Tibial nerve (tissue), 4 donors: ENCODE data around the gene ELAVL1. TPM values are rescaled to one million over a fixed set of nuclear protein-coding genes. Genes with fewer than 3 reads are reported as not detected.
A peak's percentile ranks its signal among the peaks of the same experiment; 100 is the strongest.

Experiments used
- DNase-seq, 2 donors: peaks; one replicate each; pipeline ENCODE4 v3.0.0-alpha.2; 2019; ENCODE audit warnings: low spot score in 2 of 2
- H3K27ac ChIP-seq, 4 donors: fragments of 200-600 bp; sonication (generic) in 3 of 4; one replicate each; pipeline ENCODE4 v1.5.1; 2017 to 2019; ENCODE audit warnings: mild to moderate bottlenecking in 1 of 4
- H3K27me3 ChIP-seq, 2 donors: fragments of 200-600 bp; sonication (generic) in 1 of 2; one replicate each; pipeline versions ENCODE4 v1.5.1 to v1.6.0; 2017 to 2019
- H3K36me3 ChIP-seq, 3 donors: fragments of 200-600 bp; sonication (generic); one replicate each; pipeline ENCODE4 v1.5.1; 2018 to 2019
- H3K4me1 ChIP-seq, 4 donors: fragments of 200-600 bp; sonication (generic) in 3 of 4; one replicate each; pipeline ENCODE4 v1.5.1; 2017 to 2019
- H3K4me3 ChIP-seq, 4 donors: fragments of 200-600 bp; sonication (generic) in 3 of 4; one replicate each; pipeline ENCODE4 v1.5.1; 2017 to 2019; ENCODE audit warnings: mild to moderate bottlenecking in 1 of 4, moderate library complexity in 1 of 4
- H3K9me3 ChIP-seq, 4 donors: fragments of 200-600 bp; sonication (generic) in 3 of 4; one replicate each; pipeline ENCODE4 v1.5.1; 2017 to 2019
- CTCF ChIP-seq, 5 experiments: fragments of 200-600 bp in 3 of 5; fragments of 450-650 bp in 2 of 5; sonication (generic) in 3 of 5; IDR thresholded peaks; one replicate each; pipeline ENCODE4 v1.5.1; 2016 to 2019; ENCODE audit warnings: antibody characterized with exemption in 5 of 5, mild to moderate bottlenecking in 3 of 5, moderate library complexity in 2 of 5
- EP300 ChIP-seq, 2 donors: sonication (generic); formaldehyde crosslinking; IDR thresholded peaks; one replicate each; pipeline ENCODE4 v1.6.1; 2017; ENCODE audit warnings: antibody characterized with exemption in 2 of 2, mild to moderate bottlenecking in 1 of 2
- POLR2A ChIP-seq, 2 donors: fragments of 450-650 bp; IDR thresholded peaks; one replicate each; pipeline ENCODE4 v1.6.1; 2017; ENCODE audit warnings: antibody characterized with exemption in 2 of 2, mild to moderate bottlenecking in 2 of 2, moderate library complexity in 2 of 2
- WGBS, 2 donors: methylation state at CpG; one replicate each; pipeline ENCODE4 v1.1.5; 2018; 5-methylcytosine and 5-hydroxymethylcytosine counted together
- total RNA-seq, 4 donors: library from RNA; depleted of rRNA; stranded (reverse); fragments of >200 nt; gene quantifications; one replicate each; pipeline ENCODE4 v1.1.0, GENCODE V29; 2016

ELAVL1 gene
- total RNA-seq, 4 donors from 2014 or later, result 25.8 to 36.4 (median 27.7) TPM

GRCh38 chr19:7924651-7925170 lies 80.7 kb downstream of the ELAVL1 start:
- TF ChIP-seq POLR2A (IDR thresholded peaks at IDR 0.05), result no peak
- TF ChIP-seq EP300 (IDR thresholded peaks at IDR 0.05), result no peak
- no peak for TF ChIP-seq CTCF (IDR thresholded peaks at IDR 0.05)
- 17 to 41% methylated on average over 19 to 34 of the region's 34 CpGs for WGBS, 2 donors
- DNase-seq, result no peak
- peaks cover 0 to 82% (median 31%) of the 10 kb centered on the region in 4 donors for H3K4me1 ChIP-seq
- H3K4me3 ChIP-seq, result peak overlapping the region in 2 of 4 donors; percentile 26 to 61
- H3K36me3 ChIP-seq, result peaks cover 0 to 34% (median 0%) of the 10 kb centered on the region in 3 donors
- no peaks in the 10 kb centered on the region for H3K27me3 ChIP-seq
- H3K9me3 ChIP-seq, result no peaks in the 10 kb centered on the region
- no peak overlapping the region for H3K27ac ChIP-seq

DNA sequence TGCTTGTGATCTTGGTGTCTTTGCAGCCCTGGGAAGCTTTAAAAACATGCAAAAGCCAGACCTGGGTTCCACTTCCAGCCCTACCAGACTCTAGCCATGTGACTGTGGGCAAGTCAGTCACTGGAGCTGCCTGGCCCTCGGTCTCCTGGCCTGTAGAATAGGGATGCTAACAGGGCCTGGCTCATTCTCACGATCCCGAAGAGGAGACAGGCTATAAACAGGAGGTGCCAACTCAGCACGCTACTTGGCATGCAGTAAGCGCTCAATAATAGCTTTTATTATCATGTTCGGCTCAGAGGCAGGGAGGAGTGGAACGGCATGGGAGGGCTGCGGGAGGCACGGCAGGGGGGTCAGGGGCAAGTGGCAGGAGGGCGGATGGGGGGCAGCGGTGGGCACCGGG lies 81.2 kb downstream of the ELAVL1 start:
- TF ChIP-seq POLR2A (IDR thresholded peaks at IDR 0.05) (no peak), CTCF (IDR thresholded peaks at IDR 0.05) (no peak), EP300 (IDR thresholded peaks at IDR 0.05) (no peak)
- H3K27me3 ChIP-seq, result peaks cover 0 to 1% of the 10 kb centered on the region in 2 donors
- 68 to 71% methylated on average over 12 of the region's 12 CpGs for WGBS, 2 donors
- H3K27ac ChIP-seq, result no peak overlapping the region
- no peak for DNase-seq
- H3K36me3 ChIP-seq, result peaks cover 0 to 34% (median 0%) of the 10 kb centered on the region in 3 donors
- H3K4me1 ChIP-seq, result peaks cover 0 to 82% (median 28%) of the 10 kb centered on the region in 4 donors
- H3K4me3 ChIP-seq, result no peak overlapping the region
- H3K9me3 ChIP-seq, result no peaks in the 10 kb centered on the region

DNA sequence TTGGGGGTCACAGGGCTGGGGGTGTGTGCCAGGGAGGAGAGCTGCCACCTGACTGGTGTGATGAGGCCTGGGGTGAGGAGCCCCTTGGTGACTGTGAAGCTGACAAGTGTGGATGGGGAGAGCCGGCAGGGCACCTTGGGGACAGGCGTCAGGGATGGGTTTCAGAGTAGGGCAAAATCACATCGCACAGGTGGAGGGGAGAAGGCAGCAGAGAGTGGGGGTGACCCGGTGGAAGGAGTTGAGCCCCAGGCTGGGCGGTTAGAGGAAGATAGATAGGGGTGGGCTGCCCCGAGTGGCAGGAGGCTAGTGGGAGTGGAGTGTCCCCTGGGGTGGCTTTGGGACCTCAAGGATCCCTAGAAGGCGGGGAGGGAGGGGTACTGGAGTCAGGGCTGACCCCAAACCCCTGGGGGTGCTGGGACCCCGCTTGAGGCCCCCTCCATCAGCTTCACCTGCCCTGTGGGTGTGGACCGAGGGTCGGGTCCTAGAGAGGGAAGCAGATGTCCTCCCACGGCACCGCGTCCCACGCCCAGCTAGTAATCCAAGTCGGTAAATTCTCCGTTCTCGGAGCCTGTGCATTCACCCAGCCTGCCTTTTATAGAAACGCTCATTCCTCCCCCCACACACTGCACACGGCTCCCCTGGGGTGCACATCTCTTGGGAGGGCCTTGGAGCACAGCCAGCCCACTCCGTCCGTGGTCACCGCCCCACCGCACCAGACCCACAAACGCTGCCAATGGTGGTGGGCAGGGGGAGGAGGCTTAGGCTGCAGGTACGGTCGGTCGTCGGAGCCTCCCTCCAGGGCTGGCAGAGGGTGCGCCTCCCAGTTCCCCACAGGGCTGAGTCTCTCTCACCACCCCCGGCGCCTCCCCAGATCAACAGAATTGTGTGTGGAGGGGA lies 81.9 kb downstream of the ELAVL1 start:
- Histone ChIP-seq H3K4me3 (no peak overlapping the region), H3K27ac (no peak overlapping the region), H3K4me1 (peaks cover 0 to 84% (median 26%) of the 10 kb centered on the region in 4 donors), H3K9me3 (no peaks in the 10 kb centered on the region), H3K27me3 (peaks cover 0 to 8% of the 10 kb centered on the region in 2 donors), H3K36me3 (peaks cover 0 to 34% (median 0%) of the 10 kb centered on the region in 3 donors)
- TF ChIP-seq POLR2A (IDR thresholded peaks at IDR 0.05), result no peak
- TF ChIP-seq EP300 (IDR thresholded peaks at IDR 0.05), result no peak
- TF ChIP-seq CTCF (IDR thresholded peaks at IDR 0.05), result no peak
- DNase-seq, result no peak
- 66 to 72% methylated on average over 19 to 30 of the region's 31 CpGs for WGBS, 2 donors

- no peaks in the 10 kb centered on the region for H3K9me3 ChIP-seq
- no peak overlapping the region for H3K4me3 ChIP-seq
- H3K36me3 ChIP-seq, result peaks cover 0 to 28% (median 0%) of the 10 kb centered on the region in 3 donors
- H3K4me1 ChIP-seq, result peaks cover 0 to 84% (median 29%) of the 10 kb centered on the region in 4 donors
- H3K27ac ChIP-seq, result no peak overlapping the region
- TF ChIP-seq EP300 (IDR thresholded peaks at IDR 0.05) (no peak), POLR2A (IDR thresholded peaks at IDR 0.05) (no peak), CTCF (IDR thresholded peaks at IDR 0.05) (no peak)
- WGBS, 2 donors, result 88 to 89% methylated on average over 8 of the region's 8 CpGs
- peaks cover 0 to 15% of the 10 kb centered on the region in 2 donors for H3K27me3 ChIP-seq
- no peak for DNase-seq
Observed at GRCh38 chr19:7922836-7923195, 82.6 kb downstream of the ELAVL1 start.
